Fibroblast of villous mesenchyme (primary cell): ENCODE measurements around the gene MAN1C1. TPM values are rescaled to one million over a fixed set of nuclear protein-coding genes. Genes with fewer than 3 reads are reported as not detected.

Experiments
- DNase-seq: peaks from one replicate; pipeline ENCODE4 v3.0.0-alpha.2; 2010; ENCODE audit warnings: low read depth
- H3K4me3 ChIP-seq: 2 replicates; pipeline ENCODE4 v1.5.1; 2011; ENCODE audit warnings: low read depth, mild to moderate bottlenecking, low read length
- CTCF ChIP-seq: IDR thresholded peaks from 2 replicates; pipeline ENCODE4 v1.5.1; 2012; ENCODE audit warnings: low read depth, mild to moderate bottlenecking, low read length; ENCODE audit not compliant: insufficient read depth
- total RNA-seq: library from RNA; depleted of rRNA; stranded (reverse); fragments of >200 nt; gene quantifications from 2 replicates; pipeline ENCODE4 v1.2.3, GENCODE V29; 2012

Gene MAN1C1
- total RNA-seq, 1 donor = 5.2 TPM

GRCh38 chr1:25620701-25621350 lies 4.2 kb downstream of the MAN1C1 start:
- DNase-seq = no peak
- TF ChIP-seq CTCF = no peak
- H3K4me3 ChIP-seq = no peak overlapping the region

GRCh38 chr1:25621876-25622275 lies 5.3 kb downstream of the MAN1C1 start:
- DNase-seq = no peak
- no peak for TF ChIP-seq CTCF
- H3K4me3 ChIP-seq = no peak overlapping the region

GRCh38 chr1:25622531-25622930 lies 5.9 kb downstream of the MAN1C1 start:
- no peak for DNase-seq
- no peak for TF ChIP-seq CTCF
- H3K4me3 ChIP-seq = no peak overlapping the region

GRCh38 chr1:25623007-25623406 lies 6.4 kb downstream of the MAN1C1 start:
- H3K4me3 ChIP-seq = no peak overlapping the region
- DNase-seq = no peak
- TF ChIP-seq CTCF = no peak

- no peak for TF ChIP-seq CTCF
- DNase-seq = no peak
- no peak overlapping the region for H3K4me3 ChIP-seq
These were observed 7.1 kb downstream of the MAN1C1 start for GRCh38 chr1:25623731-25624130.

GRCh38 chr1:25624156-25624555 lies 7.6 kb downstream of the MAN1C1 start:
- no peak for DNase-seq
- TF ChIP-seq CTCF = no peak
- H3K4me3 ChIP-seq = no peak overlapping the region

- H3K4me3 ChIP-seq = no peak overlapping the region
- DNase-seq = no peak
- TF ChIP-seq CTCF = no peak
These were observed 8.0 kb downstream of the MAN1C1 start for GRCh38 chr1:25624604-25625003.
